OCI-LY1 (cell line): ENCODE measurements around the gene PIM1.
"Not testable (repeated sequence)": the region's sequence is repeated elsewhere in the genome, so short reads cannot be mapped to it uniquely, and the experiment has no call there.

Source experiments
- H2AFZ ChIP-seq: fragments of 200-600 bp; sonication (generic), shearing (Covaris generic); 2 replicates; pipeline ENCODE4 v1.6.0; 2014; ENCODE audit warnings: antibody characterized with exemption, mild to moderate bottlenecking, low read length
- H3F3A ChIP-seq: fragments of 200-600 bp; sonication (generic), shearing (Covaris generic); 2 replicates; pipeline ENCODE4 v1.6.0; 2014; ENCODE audit warnings: mild to moderate bottlenecking, antibody characterized with exemption, low read length, moderate library complexity; ENCODE audit not compliant: insufficient read depth
- H3K27ac ChIP-seq: fragments of 200-600 bp; sonication (generic); 2 replicates; pipeline ENCODE4 v1.5.1; 2014; ENCODE audit warnings: low read length, mixed run types, mild to moderate bottlenecking, low read depth; ENCODE audit not compliant: poor library complexity, severe bottlenecking
- H3K27me3 ChIP-seq: fragments of 200-600 bp; sonication (generic); 2 replicates; pipeline ENCODE4 v1.6.0; 2014; ENCODE audit warnings: antibody characterized with exemption, mild to moderate bottlenecking, low read length, moderate library complexity; ENCODE audit not compliant: insufficient read depth
- H3K36me3 ChIP-seq: fragments of 200-600 bp; sonication (generic); 2 replicates; pipeline ENCODE4 v1.6.1; 2014; ENCODE audit warnings: mild to moderate bottlenecking, antibody characterized with exemption, low read length, moderate library complexity, mixed read lengths; ENCODE audit not compliant: insufficient read depth
- H3K4me1 ChIP-seq: fragments of 200-600 bp; sonication (generic); 2 replicates; pipeline ENCODE4 v1.5.1; 2014; ENCODE audit warnings: mild to moderate bottlenecking, low read length, moderate library complexity; ENCODE audit not compliant: insufficient read depth, severe bottlenecking
- H3K4me2 ChIP-seq: fragments of 200-600 bp; sonication (generic), shearing (Covaris generic); 2 replicates; pipeline ENCODE4 v1.6.1; 2014; ENCODE audit warnings: low read length
- H3K4me3 ChIP-seq: fragments of 200-600 bp; sonication (generic); 2 replicates; pipeline ENCODE4 v1.5.1; 2014; ENCODE audit warnings: low read length, low read depth, mild to moderate bottlenecking, mixed read lengths; ENCODE audit not compliant: poor library complexity, severe bottlenecking
- H3K79me2 ChIP-seq: fragments of 200-600 bp; shearing (Covaris generic); 2 replicates; pipeline ENCODE4 v1.6.1; 2016; ENCODE audit warnings: mixed run types, low read length, mixed read lengths; ENCODE audit not compliant: insufficient read depth
- H3K9ac ChIP-seq: fragments of 200-600 bp; sonication (generic), shearing (Covaris generic); 2 replicates; pipeline ENCODE4 v1.6.1; 2014; ENCODE audit warnings: mild to moderate bottlenecking, low read length, mixed read lengths
- H3K9me2 ChIP-seq: fragments of 200-600 bp; sonication (generic), shearing (Covaris generic); 2 replicates; pipeline ENCODE4 v1.6.1; 2014; ENCODE audit warnings: low read depth, mild to moderate bottlenecking, low read length, mixed read lengths
- H3K9me3 ChIP-seq: fragments of 200-600 bp; shearing (Covaris generic); 2 replicates; pipeline ENCODE4 v1.6.1; 2014; ENCODE audit warnings: low read length, mixed read lengths
- H4K20me1 ChIP-seq: fragments of 200-600 bp; sonication (generic), shearing (Covaris generic); 2 replicates; pipeline ENCODE4 v1.6.0; 2016; ENCODE audit warnings: mild to moderate bottlenecking, low read length; ENCODE audit not compliant: insufficient read depth
- EZH2 ChIP-seq: fragments of 200-600 bp; sonication (generic), shearing (Covaris generic); IDR thresholded peaks from 2 replicates; pipeline ENCODE4 v1.8.0; 2017; ENCODE audit warnings: borderline replicate concordance, mixed run types, mild to moderate bottlenecking, antibody characterized with exemption, low read length, moderate library complexity, mixed read lengths
- TF ChIP-seq, protein P1 (sequence below): fragments of 200-600 bp; sonication (generic), shearing (Covaris generic); IDR thresholded peaks from 2 replicates; pipeline ENCODE4 v1.5.1; 2017; ENCODE audit warnings: mild to moderate bottlenecking, antibody characterized with exemption, low read length, moderate library complexity, mixed read lengths

The PIM1 gene

DNA sequence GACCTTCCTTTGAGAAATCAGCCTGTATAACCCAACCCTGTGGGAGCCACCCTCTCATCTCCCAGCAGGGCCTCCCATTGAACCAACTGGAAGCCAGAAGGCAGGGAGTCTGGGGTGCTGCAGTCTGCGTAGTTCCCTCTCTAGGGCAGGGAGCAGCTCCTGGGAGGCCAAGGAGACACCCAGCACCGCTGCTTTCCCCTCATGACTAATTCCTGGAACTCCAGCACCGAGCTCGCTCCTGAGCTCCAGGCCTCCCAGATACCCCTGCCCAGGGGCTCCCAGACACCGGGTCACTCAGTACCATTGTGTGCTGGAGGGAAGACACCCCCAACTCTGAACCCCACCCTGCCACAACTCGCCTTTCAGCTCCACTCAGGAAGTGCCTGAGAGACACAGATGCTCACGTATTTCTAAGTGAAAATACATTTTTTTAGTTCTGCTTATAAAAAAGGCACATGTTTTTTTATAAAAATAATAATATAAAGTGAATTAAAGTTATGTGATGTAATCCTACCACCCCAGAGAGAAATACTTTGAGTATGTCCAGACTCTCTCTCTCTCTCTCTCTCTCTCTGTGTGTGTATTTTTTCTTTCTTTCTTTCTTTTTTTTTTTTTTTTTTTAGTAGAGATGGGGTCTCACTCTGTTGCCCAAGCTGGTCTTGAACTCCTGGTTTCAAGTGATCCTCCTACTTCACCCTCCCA, 17.5 kb downstream of the PIM1 start:
- H3K36me3 ChIP-seq = no peaks in the 10 kb centered on the region
- no peak overlapping the region for H3K27ac ChIP-seq
- H3K9ac ChIP-seq = no peak overlapping the region
- no peak overlapping the region for H3K4me3 ChIP-seq
- no peaks in the 10 kb centered on the region for H4K20me1 ChIP-seq
- H3K9me2 ChIP-seq = no peaks in the 10 kb centered on the region
- H3K79me2 ChIP-seq = no peaks in the 10 kb centered on the region
- H3F3A ChIP-seq = no peaks in the 10 kb centered on the region
- H3K27me3 ChIP-seq = no peaks in the 10 kb centered on the region
- peaks cover 11% of the 10 kb centered on the region for H3K4me1 ChIP-seq
- no peaks in the 10 kb centered on the region for H3K9me3 ChIP-seq
- H3K4me2 ChIP-seq = no peak overlapping the region
- H2AFZ ChIP-seq = 0 out of 2 replicates have a peak overlapping the region, but pooled peaks have one; percentile 73
- no peak for TF ChIP-seq EZH2
- TF ChIP-seq, protein P1, sequence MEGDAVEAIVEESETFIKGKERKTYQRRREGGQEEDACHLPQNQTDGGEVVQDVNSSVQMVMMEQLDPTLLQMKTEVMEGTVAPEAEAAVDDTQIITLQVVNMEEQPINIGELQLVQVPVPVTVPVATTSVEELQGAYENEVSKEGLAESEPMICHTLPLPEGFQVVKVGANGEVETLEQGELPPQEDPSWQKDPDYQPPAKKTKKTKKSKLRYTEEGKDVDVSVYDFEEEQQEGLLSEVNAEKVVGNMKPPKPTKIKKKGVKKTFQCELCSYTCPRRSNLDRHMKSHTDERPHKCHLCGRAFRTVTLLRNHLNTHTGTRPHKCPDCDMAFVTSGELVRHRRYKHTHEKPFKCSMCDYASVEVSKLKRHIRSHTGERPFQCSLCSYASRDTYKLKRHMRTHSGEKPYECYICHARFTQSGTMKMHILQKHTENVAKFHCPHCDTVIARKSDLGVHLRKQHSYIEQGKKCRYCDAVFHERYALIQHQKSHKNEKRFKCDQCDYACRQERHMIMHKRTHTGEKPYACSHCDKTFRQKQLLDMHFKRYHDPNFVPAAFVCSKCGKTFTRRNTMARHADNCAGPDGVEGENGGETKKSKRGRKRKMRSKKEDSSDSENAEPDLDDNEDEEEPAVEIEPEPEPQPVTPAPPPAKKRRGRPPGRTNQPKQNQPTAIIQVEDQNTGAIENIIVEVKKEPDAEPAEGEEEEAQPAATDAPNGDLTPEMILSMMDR = no peak

DNA sequence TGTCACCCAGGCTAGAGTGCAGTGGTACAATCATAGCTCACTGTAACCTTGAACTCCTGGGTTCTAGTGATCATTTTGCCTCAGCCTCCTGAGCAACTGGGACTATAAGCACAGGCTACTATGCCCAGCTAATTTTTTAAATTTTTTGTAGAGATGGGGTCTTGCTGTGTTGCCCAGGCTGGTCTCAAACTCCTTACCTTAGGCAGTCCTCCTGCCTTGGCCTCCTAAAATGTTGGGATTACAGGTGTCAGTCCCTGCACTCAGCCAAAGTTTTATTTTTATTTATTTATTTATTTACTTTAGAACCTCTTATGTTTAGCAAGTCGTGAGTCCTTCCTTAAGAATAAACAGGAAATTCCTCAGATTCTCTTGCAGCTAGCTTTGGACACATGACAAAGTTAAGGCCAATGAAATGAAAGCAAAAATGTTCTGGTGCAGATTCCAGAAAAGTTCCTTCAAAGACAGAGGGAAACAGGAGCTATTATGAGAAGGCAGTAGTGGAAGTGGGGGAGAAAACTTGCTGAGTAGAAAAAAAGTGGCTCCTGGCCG, 19.1 kb downstream of the PIM1 start:
- Histone ChIP-seq H3K4me2 (no peak overlapping the region), H3K9me2 (no peaks in the 10 kb centered on the region), H2AFZ (no peak overlapping the region), H3K4me1 (no peaks in the 10 kb centered on the region), H3K9ac (no peak overlapping the region), H3K27me3 (no peaks in the 10 kb centered on the region), H3K79me2 (no peaks in the 10 kb centered on the region), H3K9me3 (no peaks in the 10 kb centered on the region), H3F3A (no peaks in the 10 kb centered on the region), H4K20me1 (no peaks in the 10 kb centered on the region), H3K4me3 (no peak overlapping the region), H3K36me3 (no peaks in the 10 kb centered on the region), H3K27ac (no peak overlapping the region)
- TF ChIP-seq EZH2 = no peak

DNA sequence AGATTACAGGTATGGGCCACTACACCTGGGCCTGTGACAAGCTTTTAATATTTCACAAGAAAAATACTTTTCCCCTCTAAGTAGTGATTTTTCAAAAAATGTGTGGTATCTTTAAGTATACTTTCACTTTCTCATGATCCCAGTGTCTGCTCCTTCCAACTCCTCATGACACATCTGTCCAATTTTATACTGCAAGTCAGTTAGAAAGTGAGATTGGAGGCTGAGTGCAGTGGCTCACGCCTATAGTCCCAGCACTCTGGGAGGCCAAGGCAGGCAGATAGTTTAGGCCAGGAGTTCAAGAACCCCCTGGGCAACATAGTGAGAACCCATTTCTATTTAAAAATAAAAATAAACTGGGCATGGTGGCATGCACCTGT, 20.2 kb downstream of the PIM1 start:
- Histone ChIP-seq H3F3A (no peaks in the 10 kb centered on the region), H3K9ac (no peak overlapping the region), H3K27me3 (no peaks in the 10 kb centered on the region), H3K27ac (no peak overlapping the region), H3K9me2 (no peaks in the 10 kb centered on the region), H3K4me2 (no peak overlapping the region), H4K20me1 (no peaks in the 10 kb centered on the region), H3K36me3 (no peaks in the 10 kb centered on the region), H2AFZ (no peak overlapping the region), H3K4me1 (no peaks in the 10 kb centered on the region), H3K79me2 (no peaks in the 10 kb centered on the region), H3K9me3 (no peaks in the 10 kb centered on the region), H3K4me3 (no peak overlapping the region)
- no peak for TF ChIP-seq EZH2
- TF ChIP-seq, protein P1 = no peak

DNA sequence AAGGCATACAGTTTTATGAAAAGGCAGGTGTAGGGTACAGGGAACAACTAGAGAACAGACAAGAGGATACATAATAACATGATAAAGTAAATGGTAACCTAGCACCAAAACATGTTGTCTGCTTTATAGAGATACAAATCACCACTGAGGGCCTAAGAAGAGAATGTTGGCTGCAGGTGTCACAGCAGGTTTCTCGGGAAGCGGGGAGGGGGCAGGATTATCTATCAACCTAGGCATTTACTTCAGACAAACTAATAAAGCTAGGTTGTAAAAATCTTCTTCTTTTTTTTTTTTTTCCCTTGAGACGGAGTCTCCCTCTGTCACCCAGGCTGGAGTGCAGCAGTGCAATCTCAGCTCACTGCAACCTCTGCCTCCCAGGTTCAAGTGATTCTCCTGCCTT, 22.7 kb downstream of the PIM1 start:
- no peaks in the 10 kb centered on the region for H3K9me2 ChIP-seq
- no peaks in the 10 kb centered on the region for H3K79me2 ChIP-seq
- no peaks in the 10 kb centered on the region for H3K36me3 ChIP-seq
- no peak overlapping the region for H2AFZ ChIP-seq
- no peaks in the 10 kb centered on the region for H3K27me3 ChIP-seq
- H4K20me1 ChIP-seq = no peaks in the 10 kb centered on the region
- H3K4me2 ChIP-seq = no peak overlapping the region
- H3K27ac ChIP-seq = no peak overlapping the region
- TF ChIP-seq, protein P1 = no peak
- TF ChIP-seq EZH2 = no peak
- no peak overlapping the region for H3K4me3 ChIP-seq
- no peaks in the 10 kb centered on the region for H3K9me3 ChIP-seq
- no peaks in the 10 kb centered on the region for H3K4me1 ChIP-seq
- no peaks in the 10 kb centered on the region for H3F3A ChIP-seq
- no peak overlapping the region for H3K9ac ChIP-seq

DNA sequence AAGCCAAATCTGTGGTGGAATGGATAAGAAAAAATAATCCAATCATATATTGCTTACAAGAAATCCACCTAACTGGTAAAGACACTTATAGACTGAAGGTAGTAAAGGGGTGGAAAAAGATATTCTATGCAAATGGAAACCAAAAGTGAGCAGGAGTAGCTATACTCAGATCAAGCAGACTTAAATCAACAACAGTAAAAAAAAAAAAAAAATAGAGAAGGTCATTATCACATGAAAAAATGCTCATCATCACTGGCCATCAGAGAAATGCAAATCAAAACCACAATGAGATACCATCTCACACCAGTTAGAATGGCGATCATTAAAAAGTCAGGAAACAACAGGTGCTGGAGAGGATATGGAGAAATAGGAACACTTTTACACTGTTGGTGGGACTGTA, 24.9 kb downstream of the PIM1 start:
- H3K36me3 ChIP-seq, H3K27me3 ChIP-seq, H3K9me2 ChIP-seq, H3K9me3 ChIP-seq, H3K79me2 ChIP-seq, H3K4me3 ChIP-seq, H3K27ac ChIP-seq, H3K4me2 ChIP-seq, H4K20me1 ChIP-seq, H2AFZ ChIP-seq, H3K9ac ChIP-seq, H3F3A ChIP-seq, H3K4me1 ChIP-seq: not testable (repeated sequence)
